ENCODE data around the gene RAB1B.
A peak's percentile ranks its signal among the peaks of the same experiment; 100 is the strongest.

The RAB1B gene

DNA sequence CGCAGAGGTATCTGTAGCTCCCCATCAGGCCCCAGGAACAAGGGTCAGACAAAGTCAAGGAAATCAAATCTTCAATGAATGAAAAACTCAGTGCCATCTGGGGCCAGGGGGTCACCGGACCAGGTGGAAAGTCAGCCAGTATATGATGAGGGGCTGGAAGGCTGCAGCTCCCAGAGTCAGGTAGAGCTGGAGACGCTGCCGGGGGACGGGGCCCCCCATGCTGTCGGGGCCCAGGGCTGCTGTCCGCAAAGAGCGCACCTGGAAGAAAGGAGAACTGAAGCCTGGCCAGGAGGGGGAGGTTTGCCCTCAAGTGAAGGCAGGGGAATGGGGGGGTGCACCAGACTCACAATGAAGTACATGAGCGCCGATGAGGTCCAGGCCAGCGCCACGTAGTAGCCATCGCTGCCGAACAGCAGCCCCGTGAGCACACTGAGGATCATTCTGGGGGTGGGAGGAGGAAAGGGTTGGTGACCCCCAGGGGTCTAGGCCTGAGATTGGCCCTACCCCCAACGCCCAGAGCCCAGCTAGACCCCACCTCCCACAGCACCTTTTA, 16.2 kb downstream of the RAB1B start:
- DNase-seq (ENCODE audit: low read depth in 2 of 2), result no peak

DNA sequence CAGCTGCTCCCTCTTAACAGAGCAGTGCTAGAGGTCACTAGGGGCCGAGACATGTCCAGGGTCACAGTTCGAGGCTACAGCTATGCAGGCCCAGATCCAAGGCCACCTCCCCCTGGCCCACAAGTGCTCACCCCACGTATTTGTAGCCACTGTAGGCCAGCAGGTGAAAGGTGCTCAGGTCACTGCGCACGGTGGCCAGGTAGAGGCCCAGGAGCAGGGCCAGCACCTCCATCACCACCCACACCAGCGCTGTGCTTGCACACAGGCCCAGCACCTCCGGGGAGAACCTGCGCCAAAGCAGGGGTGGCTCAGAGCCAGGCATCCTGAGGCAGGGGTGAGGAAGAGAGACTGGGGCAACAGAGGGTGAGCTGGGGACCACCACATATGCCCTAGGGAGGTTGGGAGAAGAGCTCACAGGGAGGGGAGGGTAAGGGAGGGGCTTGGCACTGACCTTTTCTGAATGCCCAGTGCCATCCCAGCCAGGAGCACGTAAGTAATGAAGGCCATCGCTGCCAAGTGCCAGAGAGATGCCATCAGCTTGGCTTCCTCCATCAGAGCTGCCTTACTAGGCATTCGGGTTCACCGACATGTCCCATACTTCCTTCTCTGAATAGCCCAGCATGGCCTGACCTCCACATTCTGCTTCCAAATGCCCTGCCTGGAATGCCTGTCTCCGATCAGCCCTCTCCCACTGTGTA, 17.0 kb downstream of the RAB1B start:
- DNase-seq (ENCODE audit: low read depth in 2 of 2), result no peak

DNA sequence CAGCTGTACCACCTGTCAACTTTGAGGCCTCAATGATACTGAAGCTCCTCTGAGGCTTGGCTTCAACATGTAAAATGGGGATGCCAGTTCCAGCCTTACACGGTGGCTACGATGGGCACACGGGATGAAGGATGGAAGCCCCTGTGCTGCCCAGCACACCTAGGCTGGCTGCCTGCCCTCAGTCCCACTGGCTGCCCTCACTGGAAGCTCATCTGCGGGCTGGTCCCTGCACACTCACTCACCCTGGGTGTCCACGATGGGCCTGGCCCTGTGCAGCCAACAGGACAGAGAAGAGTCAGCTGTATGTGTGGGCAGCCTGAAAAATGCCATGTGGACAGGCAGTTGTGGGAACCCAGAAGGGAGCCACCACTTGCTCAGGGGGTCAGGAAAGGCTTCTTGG, 18.3 kb downstream of the RAB1B start:
- no peak for DNase-seq (ENCODE audit: low read depth in 2 of 2)

DNA sequence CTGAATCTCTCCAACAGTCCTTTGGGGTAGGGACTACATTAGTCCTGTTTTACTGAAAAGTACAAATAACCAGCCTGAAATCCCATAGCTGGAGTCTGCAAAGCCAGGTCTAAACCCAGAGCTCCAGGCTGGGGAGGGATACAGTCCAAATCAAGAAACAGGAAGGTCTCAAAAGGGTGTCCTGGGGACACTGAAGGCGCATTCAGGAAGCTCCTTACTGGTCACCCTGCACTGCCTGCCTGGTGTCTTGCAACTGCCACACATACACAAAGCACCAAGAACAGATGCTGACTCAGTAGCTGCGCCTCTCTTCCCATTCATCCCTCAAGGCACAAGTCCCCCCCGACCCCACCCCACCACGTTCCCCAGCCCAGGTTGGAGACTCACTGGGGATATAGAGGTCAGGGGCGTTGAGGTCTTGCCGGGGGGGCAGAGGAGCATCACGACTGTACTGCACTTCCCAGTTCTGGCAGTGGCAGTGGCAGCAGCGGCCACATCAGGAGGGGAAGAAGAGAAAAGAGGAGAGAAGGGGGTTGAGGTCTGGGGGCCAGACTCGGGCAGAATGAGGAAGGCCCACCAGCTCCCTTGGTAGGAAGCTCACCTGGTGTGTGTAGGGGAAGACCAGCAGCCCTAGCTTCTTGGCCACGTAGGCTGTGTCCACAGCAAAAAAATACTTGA, 18.9 kb downstream of the RAB1B start:
- no peak for DNase-seq (ENCODE audit: low read depth in 2 of 2)

DNA sequence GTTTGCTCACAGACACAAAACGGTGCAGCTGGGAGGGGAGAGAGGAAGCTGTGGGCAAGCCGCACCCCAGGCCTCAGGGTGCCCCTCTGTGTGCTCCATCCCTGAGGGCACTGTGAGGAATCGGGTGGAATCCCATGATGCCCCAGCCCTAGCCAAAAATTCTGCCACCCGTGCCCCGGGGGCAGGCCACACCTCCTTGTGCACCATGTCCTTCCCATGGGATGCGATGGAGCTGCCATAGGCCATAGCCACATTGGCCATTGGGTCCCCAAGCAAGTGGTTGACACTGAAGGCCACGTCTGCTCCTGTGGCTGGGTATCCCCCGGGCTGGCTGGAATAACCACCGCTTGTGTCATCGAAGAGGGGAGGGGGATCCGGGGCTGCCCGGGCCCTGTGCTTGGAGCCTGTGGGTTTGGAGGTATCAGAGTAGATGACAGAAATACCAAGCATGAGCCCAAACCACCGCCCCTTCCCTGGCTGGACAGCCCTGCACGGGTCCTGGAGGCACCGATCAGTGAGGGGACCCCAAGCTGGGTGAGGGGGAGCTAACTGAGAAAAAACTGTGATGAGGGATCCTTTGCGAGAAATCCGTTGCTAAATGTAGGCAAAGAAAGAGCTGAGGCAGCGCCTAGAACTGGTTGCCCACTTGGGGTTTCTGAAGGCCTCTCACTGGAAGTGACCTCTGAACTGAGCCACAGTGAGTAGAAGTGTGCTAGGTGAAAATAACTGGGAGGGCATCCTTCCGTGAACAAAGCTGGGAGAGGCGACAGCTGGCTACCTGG, 19.6 kb downstream of the RAB1B start:
- no peak for DNase-seq (ENCODE audit: low read depth in 2 of 2)

- peak; percentile 93 to 98 for DNase-seq (ENCODE audit: low read depth in 2 of 2)
Measured at GRCh38 chr11:66288671-66289547, 20.5 kb downstream of the RAB1B start, which contains the start of gene YIF1A. YIF1A (minus strand) TSS chr11:66289143; CDS start chr11:66288985, 158 bp downstream.

DNA sequence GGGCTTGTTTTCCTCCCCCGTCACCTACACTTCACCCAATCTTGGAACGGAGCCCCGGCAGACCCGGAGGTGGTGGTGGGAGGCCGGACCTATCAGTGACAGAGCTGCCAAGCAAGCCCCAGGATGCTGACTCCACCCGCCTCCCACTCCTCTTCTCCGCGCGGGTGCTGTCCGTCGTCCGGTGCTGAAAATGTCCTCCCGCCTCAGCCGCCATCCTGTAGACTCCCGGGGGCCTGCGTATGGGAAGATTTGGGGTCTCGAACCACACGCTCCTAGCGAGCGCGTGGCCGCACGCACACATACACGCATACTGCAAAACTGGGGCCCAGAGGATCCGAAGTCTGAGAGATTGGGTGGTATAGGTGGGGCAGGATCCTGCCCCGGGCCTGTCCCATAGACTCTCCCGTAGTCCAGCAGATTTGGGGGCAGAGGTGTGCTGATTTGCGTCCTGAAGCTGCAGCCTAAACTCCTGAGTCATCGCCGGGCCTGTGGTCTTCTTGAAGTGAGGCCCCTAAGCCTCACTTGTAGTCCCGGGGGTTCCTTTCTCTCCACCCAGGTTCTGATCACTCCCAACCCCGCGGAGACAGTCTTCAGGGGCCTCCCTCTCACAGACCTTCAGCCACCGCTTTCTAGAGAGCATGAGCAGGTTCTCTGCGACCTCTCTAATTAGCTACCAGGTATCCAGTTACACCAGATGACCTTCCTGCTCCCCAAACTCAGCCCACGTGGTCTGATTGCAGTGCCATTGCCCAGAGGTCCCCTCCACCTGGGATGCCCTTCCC, 21.3 kb downstream of the RAB1B start:
- DNase-seq (ENCODE audit: low read depth in 2 of 2), result peak; percentile 55 to 67

DNA sequence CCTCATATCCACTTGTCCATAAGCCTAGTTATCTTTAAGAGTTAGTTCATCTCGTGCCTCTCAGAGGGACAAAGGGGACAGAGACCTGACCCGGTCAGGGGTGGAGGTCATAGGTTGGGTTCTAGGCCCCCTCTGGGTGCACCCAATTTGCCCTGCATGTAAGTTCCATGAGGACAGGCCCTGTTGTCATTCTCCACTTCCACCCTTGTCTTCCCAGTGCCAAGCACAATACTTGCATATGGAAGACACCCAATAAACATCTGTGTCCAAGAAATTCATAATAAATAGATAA, 21.8 kb downstream of the RAB1B start:
- DNase-seq (ENCODE audit: low read depth in 2 of 2), result no peak

- no peak for DNase-seq (ENCODE audit: low read depth in 2 of 2)
Measured at GRCh38 chr11:66291303-66291705, 22.9 kb downstream of the RAB1B start.

DNA sequence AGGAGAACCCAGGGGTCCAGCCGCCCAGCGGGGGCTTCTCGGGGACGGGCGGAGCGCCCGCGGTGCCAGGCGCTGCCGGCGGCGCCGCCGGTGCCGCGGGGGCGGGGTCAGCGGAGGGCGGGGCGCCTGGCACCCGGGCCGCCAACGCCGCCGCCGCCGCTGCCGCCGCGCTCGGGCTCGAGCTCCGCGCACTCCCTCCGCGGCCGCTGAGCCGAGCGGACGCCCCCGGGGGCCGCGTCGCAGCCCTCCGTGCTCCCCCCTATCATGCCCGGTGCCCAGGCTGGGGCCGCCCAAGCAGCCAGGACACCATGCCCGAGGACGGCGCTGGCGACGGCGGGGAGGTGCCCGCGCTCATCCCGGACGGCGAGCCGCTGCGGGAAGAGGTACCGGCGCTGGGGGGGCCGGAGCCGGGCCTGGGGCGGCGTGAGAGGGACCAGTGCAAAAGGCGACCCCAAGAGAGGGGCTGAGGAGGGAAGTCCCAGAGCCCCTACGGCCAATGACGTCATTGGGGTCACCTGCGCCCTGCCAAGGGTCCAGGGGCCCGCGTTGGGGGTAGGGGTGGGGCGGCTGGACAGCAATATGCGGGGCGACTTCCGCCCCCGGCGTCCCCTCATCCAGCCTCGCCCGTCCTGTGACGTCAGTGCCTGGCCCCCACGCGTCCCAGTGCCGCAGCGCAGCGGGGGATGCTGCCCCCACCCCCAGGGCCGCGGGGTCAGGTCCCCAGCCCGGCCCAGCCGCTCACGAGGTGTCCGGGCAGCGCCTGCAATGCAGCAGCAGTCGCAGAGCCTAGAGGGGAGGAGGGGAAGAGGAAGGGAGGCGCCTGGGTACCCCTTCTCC, 23.5 kb downstream of the RAB1B start, which contains the start of gene TMEM151A:
TMEM151A (plus strand) TSS at position 189 of the 837 bp plus-strand sequence; CDS start at position 309, 120 bp downstream.
- no peak for DNase-seq (ENCODE audit: low read depth in 2 of 2)

DNA sequence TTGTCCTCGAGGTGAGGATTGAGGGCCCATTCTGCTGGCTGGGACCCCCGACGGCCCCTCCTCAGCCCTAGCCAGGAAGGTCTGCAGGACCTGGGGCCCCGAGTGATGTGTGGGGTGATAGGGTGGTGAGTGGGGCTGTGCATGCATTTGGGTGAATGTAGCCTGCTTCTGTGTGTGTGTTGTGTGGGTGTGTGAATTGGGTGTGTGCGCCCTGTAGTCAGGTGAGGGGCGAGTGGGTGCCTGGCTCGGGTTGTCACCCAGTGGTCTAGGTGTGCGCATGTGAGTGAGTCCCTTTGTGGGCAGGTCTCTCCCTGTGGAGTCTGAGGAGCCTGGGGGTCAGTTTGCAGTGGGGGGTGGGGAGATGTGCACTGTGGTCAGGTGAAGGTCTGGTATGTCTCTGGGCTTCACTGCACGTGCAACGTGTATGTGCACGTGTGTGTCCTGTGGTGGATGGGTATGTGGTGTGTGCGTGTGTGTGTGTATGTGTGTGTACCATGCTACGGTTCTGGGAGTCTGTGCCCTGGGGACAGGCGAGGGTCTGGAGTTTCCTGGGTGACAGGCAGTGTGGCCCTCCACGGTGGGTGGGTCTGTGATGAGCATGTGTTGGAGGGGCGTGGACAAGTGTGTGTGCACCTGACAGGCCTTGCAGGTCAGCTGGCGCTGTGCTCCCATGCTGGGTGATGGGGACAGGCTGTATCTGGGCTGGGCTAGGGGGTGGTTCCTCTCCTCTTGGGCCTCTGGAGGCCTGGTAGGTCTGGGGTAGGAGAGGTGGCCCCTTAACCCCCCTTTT, 24.3 kb downstream of the RAB1B start:
- no peak for DNase-seq (ENCODE audit: low read depth in 2 of 2)

GRCh38 chr11:66293352-66293751, 24.9 kb downstream of the RAB1B start:
- no peak for DNase-seq (ENCODE audit: low read depth in 2 of 2)

- DNase-seq (ENCODE audit: low read depth in 2 of 2), result no peak
Measured at GRCh38 chr11:66293777-66294625, 25.6 kb downstream of the RAB1B start.

- no peak for DNase-seq (ENCODE audit: low read depth in 2 of 2)
Measured at GRCh38 chr11:66294626-66295620, 26.5 kb downstream of the RAB1B start.

DNA sequence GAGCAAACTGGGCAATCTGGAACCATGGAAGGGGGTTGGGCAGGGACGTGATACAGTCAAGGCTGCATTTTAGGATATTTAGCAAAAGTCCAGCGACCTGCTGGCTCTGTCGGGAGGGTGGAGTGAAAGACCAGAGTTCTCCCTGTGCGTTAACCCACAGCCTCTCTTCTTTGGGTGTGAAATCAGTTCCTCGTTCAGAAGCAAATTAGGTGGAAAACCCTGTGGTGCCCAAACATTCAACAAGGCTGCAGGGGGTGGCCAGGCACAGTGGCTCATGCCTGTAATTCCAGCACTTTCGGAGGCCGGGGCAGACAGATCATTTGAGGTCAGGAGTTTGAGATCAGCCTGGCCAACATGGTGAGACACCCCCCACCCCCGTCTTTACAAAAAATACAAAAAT, 29.2 kb downstream of the RAB1B start:
- DNase-seq (ENCODE audit: low read depth in 2 of 2), result no peak

DNA sequence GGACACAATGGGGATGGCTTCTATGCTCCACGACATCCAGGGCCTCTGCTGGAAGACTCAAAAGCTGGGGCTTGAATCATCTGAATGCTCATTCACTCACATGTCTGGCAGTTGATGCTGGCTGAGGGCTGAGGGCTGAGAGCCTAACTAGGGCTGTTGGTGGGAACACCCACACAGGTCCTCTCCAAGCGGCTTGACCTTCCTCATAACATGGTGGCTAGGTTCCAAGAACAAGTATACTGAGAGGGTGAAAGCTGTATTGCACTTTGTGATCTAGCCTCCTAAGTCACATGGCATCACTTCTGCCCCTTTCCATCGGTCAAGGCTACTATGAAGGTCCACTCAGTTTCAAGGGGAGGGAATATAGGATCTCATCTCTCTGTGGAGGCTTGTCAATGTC, 30.7 kb downstream of the RAB1B start:
- DNase-seq (ENCODE audit: low read depth in 2 of 2), result no peak

DNA sequence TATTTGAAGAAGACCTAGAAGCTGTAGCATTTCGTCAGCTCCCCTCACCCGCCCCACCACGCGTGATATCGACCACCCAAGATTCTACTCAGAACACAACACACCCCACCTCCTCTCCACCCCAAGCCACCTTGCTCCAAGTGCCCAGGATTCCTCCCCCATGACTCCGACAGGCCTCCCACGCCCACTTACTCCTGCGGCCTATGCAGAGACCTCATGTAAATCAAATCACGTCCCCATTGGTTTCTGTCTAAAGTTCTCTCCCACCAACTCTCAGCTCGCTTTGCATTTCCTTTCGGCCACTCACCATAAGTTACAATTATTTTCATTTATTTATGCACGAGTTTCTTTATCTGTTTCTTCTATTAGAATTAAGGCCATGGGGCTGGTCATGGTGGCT, 34.2 kb downstream of the RAB1B start:
- no peak for DNase-seq (ENCODE audit: low read depth in 2 of 2)

Measured in activated CD8-positive, alpha-beta memory T cell treated with anti-CD3 and anti-CD28 coated beads for 4 hours (primary cell).